ENCODE measurements around the gene CCL24. TPM values are rescaled to one million over a fixed set of nuclear protein-coding genes. Genes with fewer than 3 reads are reported as not detected.
"Not testable (repeated sequence)": the region's sequence is repeated elsewhere in the genome, so short reads cannot be mapped to it uniquely, and the experiment has no call there.

The CCL24 gene
- total RNA-seq, 1 experiment from 2014 or later, result 0.68 TPM

DNA sequence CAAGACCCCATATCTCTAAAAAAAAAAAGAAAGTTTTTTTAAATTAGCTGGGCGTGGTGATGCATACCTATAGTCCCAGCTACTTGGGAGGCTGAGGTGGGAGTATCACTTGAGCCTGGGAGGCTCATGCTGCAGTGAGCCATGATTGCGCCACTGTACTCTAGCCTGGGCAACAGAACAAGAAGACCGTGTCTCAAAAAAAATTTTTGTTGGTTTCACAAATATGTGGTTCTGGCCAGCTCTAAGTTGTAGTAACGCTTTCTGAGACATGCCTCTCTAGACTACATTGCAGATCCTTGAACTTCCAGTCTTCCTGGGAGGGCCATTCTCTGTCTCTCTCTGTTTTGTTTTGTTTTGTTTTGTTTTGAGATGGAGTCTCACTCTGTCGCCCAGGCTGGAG is 40.6 kb upstream of the CCL24 start:
- H3K4me1 Mint-ChIP-seq (ENCODE audit: low read depth, unreplicated experiment), result no peaks in the 10 kb centered on the region
- H3K4me3 Mint-ChIP-seq (ENCODE audit: low read depth, unreplicated experiment), result no peak overlapping the region
- H3K27ac Mint-ChIP-seq (ENCODE audit: unreplicated experiment), result no peak overlapping the region
- no peak for DNase-seq
- CTCF ChIA-PET, result no interaction called here
- no peaks in the 10 kb centered on the region for H3K36me3 Mint-ChIP-seq (ENCODE audit: insufficient read depth, unreplicated experiment)
- TF ChIP-seq, protein P1, sequence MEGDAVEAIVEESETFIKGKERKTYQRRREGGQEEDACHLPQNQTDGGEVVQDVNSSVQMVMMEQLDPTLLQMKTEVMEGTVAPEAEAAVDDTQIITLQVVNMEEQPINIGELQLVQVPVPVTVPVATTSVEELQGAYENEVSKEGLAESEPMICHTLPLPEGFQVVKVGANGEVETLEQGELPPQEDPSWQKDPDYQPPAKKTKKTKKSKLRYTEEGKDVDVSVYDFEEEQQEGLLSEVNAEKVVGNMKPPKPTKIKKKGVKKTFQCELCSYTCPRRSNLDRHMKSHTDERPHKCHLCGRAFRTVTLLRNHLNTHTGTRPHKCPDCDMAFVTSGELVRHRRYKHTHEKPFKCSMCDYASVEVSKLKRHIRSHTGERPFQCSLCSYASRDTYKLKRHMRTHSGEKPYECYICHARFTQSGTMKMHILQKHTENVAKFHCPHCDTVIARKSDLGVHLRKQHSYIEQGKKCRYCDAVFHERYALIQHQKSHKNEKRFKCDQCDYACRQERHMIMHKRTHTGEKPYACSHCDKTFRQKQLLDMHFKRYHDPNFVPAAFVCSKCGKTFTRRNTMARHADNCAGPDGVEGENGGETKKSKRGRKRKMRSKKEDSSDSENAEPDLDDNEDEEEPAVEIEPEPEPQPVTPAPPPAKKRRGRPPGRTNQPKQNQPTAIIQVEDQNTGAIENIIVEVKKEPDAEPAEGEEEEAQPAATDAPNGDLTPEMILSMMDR (IDR thresholded peaks at IDR 0.05; ENCODE audit: unreplicated experiment), result no peak
- peaks cover 2% of the 10 kb centered on the region for H3K9me3 Mint-ChIP-seq (ENCODE audit: low read depth, unreplicated experiment)
- no TSS peak for BruUV-seq (replicated peaks)
- intact Hi-C loops (cut with micrococcal nuclease; ENCODE audit: unreplicated experiment), result no loop called here
- H3K27me3 Mint-ChIP-seq (ENCODE audit: unreplicated experiment), result peaks cover 13% of the 10 kb centered on the region

DNA sequence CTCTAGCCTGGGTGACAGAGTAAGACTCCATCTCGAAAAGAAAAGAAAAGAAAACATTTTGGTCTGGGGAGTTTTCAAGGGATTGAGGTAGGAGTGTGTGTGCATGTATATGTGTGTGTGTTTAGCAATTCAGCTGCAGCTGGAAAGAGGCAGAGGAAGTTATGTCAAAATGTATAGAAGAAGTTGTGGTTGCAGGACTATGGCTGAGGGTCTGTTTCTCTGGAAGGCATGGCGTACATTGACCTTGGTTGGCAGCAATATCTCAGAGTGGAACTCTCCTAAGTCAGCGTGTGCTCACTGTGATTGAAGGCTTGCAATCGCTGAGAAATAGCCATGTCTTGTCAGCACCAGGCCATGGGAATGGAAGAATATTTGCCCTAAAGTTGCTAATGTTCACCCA is 36.6 kb upstream of the CCL24 start:
- DNase-seq, result no peak
- no peaks in the 10 kb centered on the region for H3K9me3 Mint-ChIP-seq (ENCODE audit: low read depth, unreplicated experiment)
- no peaks in the 10 kb centered on the region for H3K27me3 Mint-ChIP-seq (ENCODE audit: unreplicated experiment)
- H3K4me1 Mint-ChIP-seq (ENCODE audit: low read depth, unreplicated experiment), result no peaks in the 10 kb centered on the region
- H3K4me3 Mint-ChIP-seq (ENCODE audit: low read depth, unreplicated experiment), result no peak overlapping the region
- H3K27ac Mint-ChIP-seq (ENCODE audit: unreplicated experiment), result no peak overlapping the region
- TF ChIP-seq, protein P1 (IDR thresholded peaks at IDR 0.05; ENCODE audit: unreplicated experiment), result no peak
- CTCF ChIA-PET, result no interaction called here
- BruUV-seq (replicated peaks), result no TSS peak
- intact Hi-C loops (cut with micrococcal nuclease; ENCODE audit: unreplicated experiment), result no loop called here
- H3K36me3 Mint-ChIP-seq (ENCODE audit: insufficient read depth, unreplicated experiment), result no peaks in the 10 kb centered on the region

DNA sequence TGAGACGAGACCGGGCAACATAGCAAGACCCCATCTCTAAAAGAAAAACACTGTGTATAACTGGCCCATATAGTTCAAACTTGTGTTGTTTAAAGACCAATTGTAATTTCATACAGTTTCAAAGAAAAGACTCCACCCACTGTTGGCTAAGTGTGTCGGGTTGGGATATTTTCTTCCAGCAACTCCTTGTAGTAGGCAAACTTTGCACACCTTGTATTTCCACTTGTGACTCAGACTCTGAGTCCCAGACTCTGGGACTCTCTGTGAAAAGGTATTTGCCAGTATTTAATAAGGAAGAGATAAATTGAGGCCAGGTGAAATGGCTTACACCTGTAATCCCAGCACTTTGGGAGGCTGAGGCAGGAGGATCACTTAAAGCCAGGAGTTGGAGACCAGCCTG is 36.0 kb upstream of the CCL24 start:
- no peak for DNase-seq
- Mint-ChIP-seq H3K4me1 (ENCODE audit: low read depth, unreplicated experiment) (no peaks in the 10 kb centered on the region), H3K36me3 (ENCODE audit: insufficient read depth, unreplicated experiment) (no peaks in the 10 kb centered on the region), H3K9me3 (ENCODE audit: low read depth, unreplicated experiment) (no peaks in the 10 kb centered on the region), H3K27me3 (ENCODE audit: unreplicated experiment) (no peaks in the 10 kb centered on the region), H3K4me3 (ENCODE audit: low read depth, unreplicated experiment) (no peak overlapping the region), H3K27ac (ENCODE audit: unreplicated experiment) (no peak overlapping the region)
- TF ChIP-seq, protein P1 (IDR thresholded peaks at IDR 0.05; ENCODE audit: unreplicated experiment), result no peak
- intact Hi-C loops (cut with micrococcal nuclease; ENCODE audit: unreplicated experiment), result no loop called here
- CTCF ChIA-PET, result no interaction called here
- BruUV-seq (replicated peaks), result no TSS peak

DNA sequence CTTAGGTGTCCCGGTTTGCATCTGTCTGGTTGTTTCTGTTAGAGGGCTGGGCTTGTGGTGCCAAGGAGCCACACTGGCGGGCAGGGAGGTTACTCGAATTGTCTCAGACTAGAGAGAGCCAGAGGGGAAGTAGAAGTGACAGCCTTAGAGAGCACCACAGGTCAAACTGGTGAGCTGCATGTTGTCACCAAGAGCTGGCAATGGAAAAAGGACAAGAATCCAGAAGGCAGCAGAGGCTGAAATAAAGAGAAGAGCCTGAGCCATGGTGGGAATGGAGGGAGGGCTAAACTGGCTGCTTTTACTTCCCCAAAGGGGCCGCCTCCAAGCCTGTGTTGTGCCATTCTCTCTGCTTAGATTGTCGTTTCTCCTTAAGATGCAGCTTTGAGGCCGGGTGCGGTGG is 34.1 kb upstream of the CCL24 start:
- Mint-ChIP-seq H3K4me3 (ENCODE audit: low read depth, unreplicated experiment) (no peak overlapping the region), H3K27me3 (ENCODE audit: unreplicated experiment) (no peaks in the 10 kb centered on the region), H3K9me3 (ENCODE audit: low read depth, unreplicated experiment) (peaks cover 3% of the 10 kb centered on the region), H3K4me1 (ENCODE audit: low read depth, unreplicated experiment) (peaks cover 9% of the 10 kb centered on the region), H3K36me3 (ENCODE audit: insufficient read depth, unreplicated experiment) (peaks cover 4% of the 10 kb centered on the region), H3K27ac (ENCODE audit: unreplicated experiment) (no peak overlapping the region)
- TF ChIP-seq, protein P1 (IDR thresholded peaks at IDR 0.05; ENCODE audit: unreplicated experiment), result no peak
- intact Hi-C loops (cut with micrococcal nuclease; ENCODE audit: unreplicated experiment), result no loop called here
- CTCF ChIA-PET, result interaction anchor here (0.6 kb wide), 1 partner anchor 31 kb away, joined by 4 read pairs; no protein-coding TSS in a partner anchor
- DNase-seq, result no peak
- BruUV-seq (replicated peaks), result no TSS peak

DNA sequence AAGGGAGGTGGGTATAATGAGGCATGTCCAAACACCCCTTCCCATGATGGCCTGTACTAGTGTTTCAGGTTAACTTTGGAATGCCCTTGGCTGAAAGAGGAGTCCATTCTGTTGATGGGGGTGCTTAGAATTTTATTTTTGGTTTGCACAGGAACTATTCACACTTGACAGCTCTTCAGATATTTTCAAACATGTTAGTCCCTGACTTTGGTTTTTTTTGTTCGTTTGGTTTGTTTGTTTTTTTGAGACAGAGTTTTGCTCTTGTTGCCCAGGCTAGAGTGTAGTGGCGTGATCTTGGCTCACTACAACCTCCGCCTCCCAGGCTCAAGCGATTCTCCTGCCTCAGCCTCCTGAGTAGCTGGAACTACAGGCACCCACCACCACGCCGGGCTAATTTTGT is 31.5 kb upstream of the CCL24 start:
- H3K9me3 Mint-ChIP-seq (ENCODE audit: low read depth, unreplicated experiment); DNase-seq; H3K36me3 Mint-ChIP-seq (ENCODE audit: insufficient read depth, unreplicated experiment); BruUV-seq (replicated peaks); H3K4me3 Mint-ChIP-seq (ENCODE audit: low read depth, unreplicated experiment); H3K27me3 Mint-ChIP-seq (ENCODE audit: unreplicated experiment); H3K27ac Mint-ChIP-seq (ENCODE audit: unreplicated experiment); intact Hi-C loops (cut with micrococcal nuclease; ENCODE audit: unreplicated experiment): not testable (repeated sequence)
- CTCF ChIA-PET, result interaction anchor here (0.6 kb wide), 1 partner anchor 260 kb away, joined by 4 read pairs; no protein-coding TSS in a partner anchor
- peaks cover 13% of the 10 kb centered on the region for H3K4me1 Mint-ChIP-seq (ENCODE audit: low read depth, unreplicated experiment)
